Uterus (tissue), 2 donors: Measurements from ENCODE around the gene MRAP.

Experiments used
- POLR2A ChIP-seq, 2 donors: fragments of 450-650 bp; IDR thresholded peaks; one replicate each; pipeline ENCODE4 v1.6.1; 2016; ENCODE audit warnings: antibody characterized with exemption in 2 of 2, mild to moderate bottlenecking in 1 of 2, moderate library complexity in 1 of 2
- TF ChIP-seq, protein P1 (sequence below), 4 experiments: fragments of 200-600 bp in 2 of 4; fragments of 450-650 bp in 2 of 4; sonication (generic) in 2 of 4; IDR thresholded peaks; one replicate each; pipeline ENCODE4 v1.5.1; 2016 to 2019; ENCODE audit warnings: antibody characterized with exemption in 4 of 4, mild to moderate bottlenecking in 2 of 4, moderate library complexity in 1 of 4

DNA sequence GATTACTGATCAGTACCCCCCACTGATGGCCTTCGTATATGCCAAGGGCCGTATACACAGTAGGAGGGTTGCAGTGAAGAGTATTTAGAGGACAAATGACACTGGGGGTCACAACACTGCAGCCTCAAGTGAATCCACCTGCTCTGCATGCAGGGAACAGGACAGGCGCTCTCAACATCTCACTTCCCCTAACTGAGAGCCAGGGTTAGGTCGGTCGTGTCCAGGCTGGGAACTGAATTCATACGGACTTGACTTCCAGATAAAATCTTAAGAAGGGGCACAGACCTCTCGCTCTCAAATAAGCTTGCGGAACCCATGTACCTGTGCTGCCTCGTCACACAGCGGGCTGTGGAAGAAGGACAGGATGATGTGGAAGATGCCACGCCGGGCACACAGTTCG is 22.8 kb downstream of the MRAP start:
- TF ChIP-seq, protein P1, sequence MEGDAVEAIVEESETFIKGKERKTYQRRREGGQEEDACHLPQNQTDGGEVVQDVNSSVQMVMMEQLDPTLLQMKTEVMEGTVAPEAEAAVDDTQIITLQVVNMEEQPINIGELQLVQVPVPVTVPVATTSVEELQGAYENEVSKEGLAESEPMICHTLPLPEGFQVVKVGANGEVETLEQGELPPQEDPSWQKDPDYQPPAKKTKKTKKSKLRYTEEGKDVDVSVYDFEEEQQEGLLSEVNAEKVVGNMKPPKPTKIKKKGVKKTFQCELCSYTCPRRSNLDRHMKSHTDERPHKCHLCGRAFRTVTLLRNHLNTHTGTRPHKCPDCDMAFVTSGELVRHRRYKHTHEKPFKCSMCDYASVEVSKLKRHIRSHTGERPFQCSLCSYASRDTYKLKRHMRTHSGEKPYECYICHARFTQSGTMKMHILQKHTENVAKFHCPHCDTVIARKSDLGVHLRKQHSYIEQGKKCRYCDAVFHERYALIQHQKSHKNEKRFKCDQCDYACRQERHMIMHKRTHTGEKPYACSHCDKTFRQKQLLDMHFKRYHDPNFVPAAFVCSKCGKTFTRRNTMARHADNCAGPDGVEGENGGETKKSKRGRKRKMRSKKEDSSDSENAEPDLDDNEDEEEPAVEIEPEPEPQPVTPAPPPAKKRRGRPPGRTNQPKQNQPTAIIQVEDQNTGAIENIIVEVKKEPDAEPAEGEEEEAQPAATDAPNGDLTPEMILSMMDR (IDR thresholded peaks at IDR 0.05), result no peak
- TF ChIP-seq POLR2A (IDR thresholded peaks at IDR 0.05), result no peak
